SK-N-SH treated with all-trans-retinoic acid at 6 μM for 48 hours (cell line): Measurements from ENCODE around the gene TMEM185B.

Experiments
- ARNTL ChIP-seq: fragments of 450-650 bp; formaldehyde crosslinking; IDR thresholded peaks from 2 replicates; pipeline ENCODE4 v1.5.0; 2020; ENCODE audit warnings: low read depth, mild to moderate bottlenecking, moderate library complexity, borderline replicate concordance
- GLIS3 ChIP-seq: fragments of 250-450 bp; sonication (Bioruptor Pico); IDR thresholded peaks from 2 replicates; pipeline ENCODE4 v1.5.0; 2020; ENCODE audit warnings: mild to moderate bottlenecking, moderate library complexity
- OSR1 ChIP-seq: fragments of 250-450 bp; sonication (Bioruptor Pico); IDR thresholded peaks from 2 replicates; pipeline ENCODE4 v1.8.0; 2022; ENCODE audit warnings: moderate library complexity, mild to moderate bottlenecking, inconsistent platforms
- PATZ1 ChIP-seq: fragments of 250-450 bp; sonication (Bioruptor Pico); IDR thresholded peaks from 2 replicates; pipeline ENCODE4 v1.8.0; 2020; ENCODE audit warnings: mild to moderate bottlenecking, moderate library complexity, borderline replicate concordance
- PPARA ChIP-seq: fragments of 250-450 bp; sonication (Bioruptor Pico); IDR thresholded peaks from 2 replicates; pipeline ENCODE4 v1.5.0; 2020; ENCODE audit warnings: mild to moderate bottlenecking, borderline replicate concordance
- RARB ChIP-seq: fragments of 250-450 bp; sonication (Bioruptor Pico); IDR thresholded peaks from 2 replicates; pipeline ENCODE4 v1.8.0; 2021; ENCODE audit warnings: mild to moderate bottlenecking, moderate library complexity
- TOX ChIP-seq: fragments of 250-450 bp; sonication (Bioruptor Pico); IDR thresholded peaks from 2 replicates; pipeline ENCODE4 v1.8.0; 2021; ENCODE audit warnings: mild to moderate bottlenecking, moderate library complexity, borderline replicate concordance
- ZC3H10 ChIP-seq: fragments of 250-450 bp; sonication (Bioruptor Pico); IDR thresholded peaks from 2 replicates; pipeline ENCODE4 v1.5.1; 2021; ENCODE audit warnings: mild to moderate bottlenecking, moderate library complexity
- ZFP30 ChIP-seq: fragments of 450-650 bp; formaldehyde crosslinking; IDR thresholded peaks from 2 replicates; pipeline ENCODE4 v1.5.0; 2022; ENCODE audit warnings: mild to moderate bottlenecking, moderate library complexity
- ZNF70 ChIP-seq: fragments of 450-650 bp; formaldehyde crosslinking; IDR thresholded peaks from 2 replicates; pipeline ENCODE4 v1.5.0; 2020; ENCODE audit warnings: mild to moderate bottlenecking, moderate library complexity
- ZNF8 ChIP-seq: fragments of 450-650 bp; formaldehyde crosslinking; IDR thresholded peaks from 2 replicates; pipeline ENCODE4 v1.5.0; 2020; ENCODE audit warnings: mild to moderate bottlenecking, moderate library complexity
- TF ChIP-seq, protein P1 (sequence below): fragments of 250-450 bp; sonication (Bioruptor Pico); IDR thresholded peaks from 2 replicates; pipeline ENCODE4 v1.5.1; 2021; ENCODE audit warnings: mild to moderate bottlenecking, moderate library complexity
- TF ChIP-seq, protein P2 (sequence below): fragments of 250-450 bp; sonication (Bioruptor Pico); IDR thresholded peaks from 2 replicates; pipeline ENCODE4 v1.5.1; 2020; ENCODE audit warnings: low read depth, mild to moderate bottlenecking, moderate library complexity
- TF ChIP-seq, protein P3 (sequence below): fragments of 250-450 bp; sonication (Bioruptor Pico); IDR thresholded peaks from 2 replicates; pipeline ENCODE4 v1.8.0; 2021; ENCODE audit warnings: low read depth, mild to moderate bottlenecking, moderate library complexity, borderline replicate concordance

GRCh38 chr2:120204417-120204816 lies 18.8 kb downstream of the TMEM185B start:
- no peak for TF ChIP-seq RARB (CRISPR knock-in tag)
- TF ChIP-seq ZC3H10, result no peak
- TF ChIP-seq, protein P1, sequence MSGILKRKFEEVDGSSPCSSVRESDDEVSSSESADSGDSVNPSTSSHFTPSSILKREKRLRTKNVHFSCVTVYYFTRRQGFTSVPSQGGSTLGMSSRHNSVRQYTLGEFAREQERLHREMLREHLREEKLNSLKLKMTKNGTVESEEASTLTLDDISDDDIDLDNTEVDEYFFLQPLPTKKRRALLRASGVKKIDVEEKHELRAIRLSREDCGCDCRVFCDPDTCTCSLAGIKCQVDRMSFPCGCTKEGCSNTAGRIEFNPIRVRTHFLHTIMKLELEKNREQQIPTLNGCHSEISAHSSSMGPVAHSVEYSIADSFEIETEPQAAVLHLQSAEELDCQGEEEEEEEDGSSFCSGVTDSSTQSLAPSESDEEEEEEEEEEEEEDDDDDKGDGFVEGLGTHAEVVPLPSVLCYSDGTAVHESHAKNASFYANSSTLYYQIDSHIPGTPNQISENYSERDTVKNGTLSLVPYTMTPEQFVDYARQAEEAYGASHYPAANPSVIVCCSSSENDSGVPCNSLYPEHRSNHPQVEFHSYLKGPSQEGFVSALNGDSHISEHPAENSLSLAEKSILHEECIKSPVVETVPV (CRISPR knock-in tag), result no peak
- TF ChIP-seq ZFP30, result no peak
- TF ChIP-seq PATZ1 (CRISPR knock-in tag), result no peak
- TF ChIP-seq, protein P2, sequence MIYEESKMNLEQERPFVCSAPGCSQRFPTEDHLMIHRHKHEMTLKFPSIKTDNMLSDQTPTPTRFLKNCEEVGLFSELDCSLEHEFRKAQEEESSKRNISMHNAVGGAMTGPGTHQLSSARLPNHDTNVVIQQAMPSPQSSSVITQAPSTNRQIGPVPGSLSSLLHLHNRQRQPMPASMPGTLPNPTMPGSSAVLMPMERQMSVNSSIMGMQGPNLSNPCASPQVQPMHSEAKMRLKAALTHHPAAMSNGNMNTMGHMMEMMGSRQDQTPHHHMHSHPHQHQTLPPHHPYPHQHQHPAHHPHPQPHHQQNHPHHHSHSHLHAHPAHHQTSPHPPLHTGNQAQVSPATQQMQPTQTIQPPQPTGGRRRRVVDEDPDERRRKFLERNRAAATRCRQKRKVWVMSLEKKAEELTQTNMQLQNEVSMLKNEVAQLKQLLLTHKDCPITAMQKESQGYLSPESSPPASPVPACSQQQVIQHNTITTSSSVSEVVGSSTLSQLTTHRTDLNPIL (CRISPR knock-in tag), result no peak
- no peak for TF ChIP-seq ARNTL (CRISPR knock-in tag)
- TF ChIP-seq TOX (CRISPR knock-in tag), result no peak
- TF ChIP-seq ZNF8 (CRISPR knock-in tag), result no peak
- no peak for TF ChIP-seq ZNF70 (CRISPR knock-in tag)
- TF ChIP-seq, protein P3, sequence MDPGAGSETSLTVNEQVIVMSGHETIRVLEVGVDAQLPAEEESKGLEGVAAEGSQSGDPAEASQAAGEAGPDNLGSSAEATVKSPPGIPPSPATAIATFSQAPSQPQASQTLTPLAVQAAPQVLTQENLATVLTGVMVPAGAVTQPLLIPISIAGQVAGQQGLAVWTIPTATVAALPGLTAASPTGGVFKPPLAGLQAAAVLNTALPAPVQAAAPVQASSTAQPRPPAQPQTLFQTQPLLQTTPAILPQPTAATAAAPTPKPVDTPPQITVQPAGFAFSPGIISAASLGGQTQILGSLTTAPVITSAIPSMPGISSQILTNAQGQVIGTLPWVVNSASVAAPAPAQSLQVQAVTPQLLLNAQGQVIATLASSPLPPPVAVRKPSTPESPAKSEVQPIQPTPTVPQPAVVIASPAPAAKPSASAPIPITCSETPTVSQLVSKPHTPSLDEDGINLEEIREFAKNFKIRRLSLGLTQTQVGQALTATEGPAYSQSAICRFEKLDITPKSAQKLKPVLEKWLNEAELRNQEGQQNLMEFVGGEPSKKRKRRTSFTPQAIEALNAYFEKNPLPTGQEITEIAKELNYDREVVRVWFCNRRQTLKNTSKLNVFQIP (CRISPR knock-in tag), result no peak
- no peak for TF ChIP-seq PPARA (CRISPR knock-in tag)
- no peak for TF ChIP-seq GLIS3 (CRISPR knock-in tag)
- no peak for TF ChIP-seq OSR1
